SK-N-DZ (cell line): Measurements from ENCODE around the gene PIK3C2B.
A peak's percentile ranks its signal among the peaks of the same experiment; 100 is the strongest.

ENCODE experiments used
- DNase-seq: peaks from one replicate; pipeline ENCODE4 v3.0.0-alpha.2; 2015; ENCODE audit warnings: low spot score

The PIK3C2B gene

GRCh38 chr1:204461331-204462228 is 33.0 kb downstream of the PIK3C2B start:
- no peak for DNase-seq

GRCh38 chr1:204460346-204460745 is 34.3 kb downstream of the PIK3C2B start:
- DNase-seq: no peak

- no peak for DNase-seq
Observed at GRCh38 chr1:204459706-204460105, 34.9 kb downstream of the PIK3C2B start.

- no peak for DNase-seq
Observed at GRCh38 chr1:204457666-204458065, 36.9 kb downstream of the PIK3C2B start.

GRCh38 chr1:204456826-204457442 is 37.7 kb downstream of the PIK3C2B start:
- no peak for DNase-seq

- no peak for DNase-seq
Observed at GRCh38 chr1:204455831-204456145, 38.8 kb downstream of the PIK3C2B start.

- no peak for DNase-seq
Observed at GRCh38 chr1:204455063-204455830, 39.4 kb downstream of the PIK3C2B start.

- DNase-seq: no peak
Observed at GRCh38 chr1:204454476-204454875, 40.1 kb downstream of the PIK3C2B start.

- no peak for DNase-seq
Observed at GRCh38 chr1:204453141-204453772, 41.3 kb downstream of the PIK3C2B start.

GRCh38 chr1:204451352-204452124 is 43.1 kb downstream of the PIK3C2B start:
- no peak for DNase-seq

GRCh38 chr1:204450461-204451257 is 43.9 kb downstream of the PIK3C2B start:
- no peak for DNase-seq

GRCh38 chr1:204449678-204450280 is 44.8 kb downstream of the PIK3C2B start:
- DNase-seq: no peak

GRCh38 chr1:204448991-204449677 is 45.5 kb downstream of the PIK3C2B start:
- no peak for DNase-seq

GRCh38 chr1:204448344-204448964 is 46.2 kb downstream of the PIK3C2B start:
- no peak for DNase-seq

GRCh38 chr1:204447736-204448135 is 46.9 kb downstream of the PIK3C2B start:
- no peak for DNase-seq

- DNase-seq: no peak
Observed at GRCh38 chr1:204447190-204447589, 47.4 kb downstream of the PIK3C2B start.

- DNase-seq: peak; percentile 92
Observed at GRCh38 chr1:204446413-204447111, 48.0 kb downstream of the PIK3C2B start.

GRCh38 chr1:204445860-204446412 is 48.7 kb downstream of the PIK3C2B start:
- peak; percentile 28 for DNase-seq
